BLaER1 treated with 17β-estradiol and CSF1 and Interleukin-3, amounts not matched to agents 10 nM and 100 nM (cell line): ENCODE data around the gene TWNK.

ENCODE experiments used
- H3K27ac ChIP-seq, 11 experiments: shearing (Covaris generic); formaldehyde crosslinking; 2 replicates each; pipeline ENCODE4 v1.8.1; 2022
- H3K27me3 ChIP-seq, 11 experiments: shearing (Covaris generic); formaldehyde crosslinking; 2 replicates each; pipeline ENCODE4 v1.8.1; 2022
- H3K36me3 ChIP-seq, 11 experiments: shearing (Covaris generic); formaldehyde crosslinking; 2 replicates each; pipeline ENCODE4 v1.8.1; 2022
- H3K4me1 ChIP-seq, 10 experiments: shearing (Covaris generic); formaldehyde crosslinking; 2 replicates each; pipeline ENCODE4 v1.8.1; 2022
- H3K4me2 ChIP-seq, 11 experiments: shearing (Covaris generic); formaldehyde crosslinking; 2 replicates each; pipeline ENCODE4 v1.8.1; 2022
- H3K4me3 ChIP-seq, 10 experiments: shearing (Covaris generic); formaldehyde crosslinking; 2 replicates each; pipeline ENCODE4 v1.8.1; 2022
- H3K9ac ChIP-seq, 11 experiments: shearing (Covaris generic); formaldehyde crosslinking; 2 replicates each; pipeline ENCODE4 v1.8.1; 2022
- H3K9me3 ChIP-seq, 11 experiments: shearing (Covaris generic); formaldehyde crosslinking; replicated peaks in 1 of 11; 2 replicates each; pipeline ENCODE4 v1.8.1; 2022
- H4K20me1 ChIP-seq, 11 experiments: shearing (Covaris generic); formaldehyde crosslinking; 2 replicates each; pipeline ENCODE4 v1.8.1; 2022
- Cebpa-rat ChIP-seq, 11 experiments: shearing (Covaris generic); IDR thresholded peaks; 2 replicates each; pipeline ENCODE4 v1.8.1; 2022

TWNK gene

GRCh38 chr10:101043363-101043707 lies 56.0 kb downstream of the TWNK start:
- Histone ChIP-seq H3K4me1 (peaks cover 29 to 44% (median 41%) of the 10 kb centered on the region in 10 experiments), H3K27ac (peak overlapping the region; percentile 66 to 93 (median 80)), H3K36me3 (peaks cover under 1 to 24% (median 19%) of the 10 kb centered on the region in 11 experiments; a peak in 18 of 22 replicates), H3K4me2 (peak overlapping the region; percentile 76 to 96 (median 89)), H4K20me1 (peaks cover 0 to 34% (median 7%) of the 10 kb centered on the region in 11 experiments; a peak in 14 of 22 replicates), H3K9me3 (no peaks in the 10 kb centered on the region), H3K27me3 (peaks cover 23 to 36% (median 27%) of the 10 kb centered on the region in 11 experiments), H3K9ac (peak overlapping the region; percentile 70 to 84 (median 80)), H3K4me3 (peak overlapping the region; percentile 46 to 71 (median 60))
- no peak for TF ChIP-seq Cebpa-rat (IDR thresholded peaks at IDR 0.05)
